Measurements from ENCODE around the gene LPIN2.

The LPIN2 gene

GRCh38 chr18:2964361-2965010 is 48.5 kb downstream of the LPIN2 start:
- DNase-seq = no peak
- Histone ChIP-seq H3K4me1 (ENCODE audit: control insufficient read depth, insufficient read depth, low read length, poor library complexity, severe bottlenecking) (peaks cover 77% of the 10 kb centered on the region), H3K27me3 (replicated peaks; ENCODE audit: control insufficient read depth, insufficient read depth, low read length, poor library complexity, severe bottlenecking) (no peaks in the 10 kb centered on the region), H3K27ac (ENCODE audit: insufficient read depth, low read length, poor library complexity, severe bottlenecking) (peak overlapping the region; percentile 47), H3K9me3 (ENCODE audit: control insufficient read depth, low read length) (no peaks in the 10 kb centered on the region), H3K36me3 (ENCODE audit: control insufficient read depth, insufficient read depth, low read length) (no peaks in the 10 kb centered on the region), H3K4me3 (ENCODE audit: insufficient read depth, low read depth, low read length, poor library complexity, severe bottlenecking) (peak overlapping the region; percentile 5)
